ENCODE data around the gene CUL5. TPM values are rescaled to one million over a fixed set of nuclear protein-coding genes. Genes with fewer than 3 reads are reported as not detected.
A peak's percentile ranks its signal among the peaks of the same experiment; 100 is the strongest.

Gene CUL5
- total and polyA plus RNA-seq, 2 experiments from 2014 or later, result 26.0 to 40.9 TPM

DNA sequence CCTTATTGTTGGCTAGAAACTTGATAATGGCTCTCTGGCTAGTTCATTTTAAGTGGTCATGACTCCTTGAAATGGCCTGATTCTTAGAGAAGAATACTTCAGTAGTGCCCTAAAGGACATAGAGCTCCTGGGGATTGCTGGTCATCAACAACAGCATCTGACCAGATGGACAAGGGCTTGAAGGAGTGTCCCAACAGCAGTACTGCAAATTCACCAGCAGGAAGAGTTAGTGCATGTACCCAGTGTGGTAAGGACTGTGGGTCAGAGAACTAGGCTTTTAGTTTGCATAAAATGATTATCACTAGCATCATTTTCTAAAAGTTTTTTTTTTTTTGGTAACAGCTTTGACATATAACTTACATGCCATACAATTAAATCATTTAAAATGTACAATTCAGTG lies 39.5 kb upstream of the CUL5 start:
- Histone ChIP-seq H3K36me3 (ENCODE audit: insufficient read depth) (no peaks in the 10 kb centered on the region), H3F3A (replicated peaks; ENCODE audit: low read depth) (no peaks in the 10 kb centered on the region), H3K4me1 (ENCODE audit: insufficient read depth) (no peaks in the 10 kb centered on the region; the same call in 1 of the 2 replicates), H3K9me2 (ENCODE audit: insufficient read depth) (no peaks in the 10 kb centered on the region; the same call in 1 of the 2 replicates), H3K27ac (ENCODE audit: low read depth) (no peak overlapping the region), H2AFZ (no peak overlapping the region), H3K4me3 (no peak overlapping the region), H3K4me2 (no peak overlapping the region), H3K79me2 (replicated peaks; ENCODE audit: insufficient read depth) (no peaks in the 10 kb centered on the region), H4K20me1 (replicated peaks; ENCODE audit: insufficient read depth) (no peaks in the 10 kb centered on the region), H3K27me3 (ENCODE audit: insufficient read depth) (no peaks in the 10 kb centered on the region)
- 0 out of 3 replicates have a peak, but pooled peaks cover 2% of the 10 kb centered on the region for H3K4me1 Mint-ChIP-seq
- no peaks in the 10 kb centered on the region for H3K36me3 Mint-ChIP-seq (ENCODE audit: low read depth)
- no peak overlapping the region for H3K27ac Mint-ChIP-seq
- ATAC-seq (peak; percentile 92), DNase-seq (ENCODE audit: low spot score) (peak; percentile 61)
- no peaks in the 10 kb centered on the region for H3K27me3 Mint-ChIP-seq (ENCODE audit: insufficient read depth, low read depth, poor library complexity)
- peak in 1 of 2 experiments; percentile 44; a peak in 3 of 4 replicates for TF ChIP-seq CTCF (conservative IDR thresholded peaks at IDR 0.05; ENCODE audit: low read depth in 2 of 2)
- no peak for TF ChIP-seq NANOG (IDR thresholded peaks at IDR 0.05; ENCODE audit: borderline replicate concordance)
- no peak for TF ChIP-seq CREB1 (CRISPR knock-in tag; IDR thresholded peaks at IDR 0.05; ENCODE audit: low read depth)
- no peak for TF ChIP-seq ETS1 (IDR thresholded peaks at IDR 0.05)
- TF ChIP-seq EZH2phosphoT487 (IDR thresholded peaks at IDR 0.05; ENCODE audit: unreplicated experiment), result no peak
- H3K4me3 Mint-ChIP-seq, result no peak overlapping the region
- no peaks in the 10 kb centered on the region for H3K9me3 Mint-ChIP-seq

DNA sequence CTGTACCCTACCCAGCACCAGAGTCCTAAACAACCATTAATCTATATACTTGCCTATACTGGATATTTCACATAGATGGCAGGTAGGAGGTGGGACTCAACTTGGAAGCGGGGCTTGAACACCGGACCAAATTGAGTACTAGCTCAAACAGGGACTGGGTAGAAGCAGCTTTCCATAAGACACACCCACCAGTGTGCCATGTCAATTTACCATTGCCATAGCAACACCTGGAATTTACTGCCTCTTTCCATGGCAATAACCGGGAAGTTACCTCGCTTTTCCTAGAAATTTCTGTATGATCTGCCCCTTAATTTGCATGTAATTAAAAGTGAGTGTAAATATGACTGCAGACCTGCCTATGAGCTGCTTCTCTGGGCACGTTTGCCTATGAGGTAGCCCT lies 38.6 kb upstream of the CUL5 start:
- no peaks in the 10 kb centered on the region for H3K36me3 Mint-ChIP-seq (ENCODE audit: low read depth)
- H3K9me3 Mint-ChIP-seq, result no peaks in the 10 kb centered on the region
- Histone ChIP-seq H3K79me2 (replicated peaks; ENCODE audit: insufficient read depth) (no peaks in the 10 kb centered on the region), H4K20me1 (replicated peaks; ENCODE audit: insufficient read depth) (no peaks in the 10 kb centered on the region), H2AFZ (no peak overlapping the region), H3K4me2 (no peak overlapping the region), H3K27ac (ENCODE audit: low read depth) (no peak overlapping the region), H3K27me3 (ENCODE audit: insufficient read depth) (no peaks in the 10 kb centered on the region), H3K4me1 (ENCODE audit: insufficient read depth) (no peaks in the 10 kb centered on the region; the same call in 1 of the 2 replicates), H3K9me2 (ENCODE audit: insufficient read depth) (no peaks in the 10 kb centered on the region; the same call in 1 of the 2 replicates), H3F3A (replicated peaks; ENCODE audit: low read depth) (no peaks in the 10 kb centered on the region), H3K4me3 (no peak overlapping the region), H3K36me3 (ENCODE audit: insufficient read depth) (no peaks in the 10 kb centered on the region)
- H3K27ac Mint-ChIP-seq, result no peak overlapping the region
- 0 out of 3 replicates have a peak, but pooled peaks cover 2% of the 10 kb centered on the region for H3K4me1 Mint-ChIP-seq
- no peak overlapping the region for H3K4me3 Mint-ChIP-seq
- peak; percentile 22 for DNase-seq (ENCODE audit: low spot score)
- H3K27me3 Mint-ChIP-seq (ENCODE audit: insufficient read depth, low read depth, poor library complexity), result peaks cover 2% of the 10 kb centered on the region
- peak; percentile 61 for ATAC-seq
- no peak for TF ChIP-seq ZNF114 (CRISPR knock-in tag; IDR thresholded peaks at IDR 0.05)
- no peak for TF ChIP-seq ETS1 (IDR thresholded peaks at IDR 0.05)
- TF ChIP-seq, protein P1, sequence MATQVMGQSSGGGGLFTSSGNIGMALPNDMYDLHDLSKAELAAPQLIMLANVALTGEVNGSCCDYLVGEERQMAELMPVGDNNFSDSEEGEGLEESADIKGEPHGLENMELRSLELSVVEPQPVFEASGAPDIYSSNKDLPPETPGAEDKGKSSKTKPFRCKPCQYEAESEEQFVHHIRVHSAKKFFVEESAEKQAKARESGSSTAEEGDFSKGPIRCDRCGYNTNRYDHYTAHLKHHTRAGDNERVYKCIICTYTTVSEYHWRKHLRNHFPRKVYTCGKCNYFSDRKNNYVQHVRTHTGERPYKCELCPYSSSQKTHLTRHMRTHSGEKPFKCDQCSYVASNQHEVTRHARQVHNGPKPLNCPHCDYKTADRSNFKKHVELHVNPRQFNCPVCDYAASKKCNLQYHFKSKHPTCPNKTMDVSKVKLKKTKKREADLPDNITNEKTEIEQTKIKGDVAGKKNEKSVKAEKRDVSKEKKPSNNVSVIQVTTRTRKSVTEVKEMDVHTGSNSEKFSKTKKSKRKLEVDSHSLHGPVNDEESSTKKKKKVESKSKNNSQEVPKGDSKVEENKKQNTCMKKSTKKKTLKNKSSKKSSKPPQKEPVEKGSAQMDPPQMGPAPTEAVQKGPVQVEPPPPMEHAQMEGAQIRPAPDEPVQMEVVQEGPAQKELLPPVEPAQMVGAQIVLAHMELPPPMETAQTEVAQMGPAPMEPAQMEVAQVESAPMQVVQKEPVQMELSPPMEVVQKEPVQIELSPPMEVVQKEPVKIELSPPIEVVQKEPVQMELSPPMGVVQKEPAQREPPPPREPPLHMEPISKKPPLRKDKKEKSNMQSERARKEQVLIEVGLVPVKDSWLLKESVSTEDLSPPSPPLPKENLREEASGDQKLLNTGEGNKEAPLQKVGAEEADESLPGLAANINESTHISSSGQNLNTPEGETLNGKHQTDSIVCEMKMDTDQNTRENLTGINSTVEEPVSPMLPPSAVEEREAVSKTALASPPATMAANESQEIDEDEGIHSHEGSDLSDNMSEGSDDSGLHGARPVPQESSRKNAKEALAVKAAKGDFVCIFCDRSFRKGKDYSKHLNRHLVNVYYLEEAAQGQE (IDR thresholded peaks at IDR 0.05; ENCODE audit: unreplicated experiment), result no peak
- no peak for TF ChIP-seq NANOG (IDR thresholded peaks at IDR 0.05; ENCODE audit: borderline replicate concordance)
- TF ChIP-seq ZNF331 (CRISPR knock-in tag; IDR thresholded peaks at IDR 0.05; ENCODE audit: low read depth), result no peak
